GF-D8 (cell line): ENCODE data around the gene SYPL2.

Experiments used
- DNase-seq: peaks from one replicate; lab custom pipeline; 2025; lab: John Stamatoyannopoulos, UW

The SYPL2 gene

GRCh38 chr1:109516872-109517271 lies 50.5 kb downstream of the SYPL2 start:
- DNase-seq: no peak

- DNase-seq: no peak
These were observed 51.0 kb downstream of the SYPL2 start for GRCh38 chr1:109517337-109517736.

- no peak for DNase-seq
These were observed 54.9 kb downstream of the SYPL2 start for GRCh38 chr1:109521002-109521951.

GRCh38 chr1:109522026-109522425 lies 55.7 kb downstream of the SYPL2 start:
- DNase-seq: no peak

GRCh38 chr1:109523706-109524105 lies 57.4 kb downstream of the SYPL2 start:
- DNase-seq: no peak

- DNase-seq: no peak
These were observed 60.9 kb downstream of the SYPL2 start for GRCh38 chr1:109527098-109527811.

- no peak for DNase-seq
These were observed 61.7 kb downstream of the SYPL2 start for GRCh38 chr1:109527846-109528695.

DNA sequence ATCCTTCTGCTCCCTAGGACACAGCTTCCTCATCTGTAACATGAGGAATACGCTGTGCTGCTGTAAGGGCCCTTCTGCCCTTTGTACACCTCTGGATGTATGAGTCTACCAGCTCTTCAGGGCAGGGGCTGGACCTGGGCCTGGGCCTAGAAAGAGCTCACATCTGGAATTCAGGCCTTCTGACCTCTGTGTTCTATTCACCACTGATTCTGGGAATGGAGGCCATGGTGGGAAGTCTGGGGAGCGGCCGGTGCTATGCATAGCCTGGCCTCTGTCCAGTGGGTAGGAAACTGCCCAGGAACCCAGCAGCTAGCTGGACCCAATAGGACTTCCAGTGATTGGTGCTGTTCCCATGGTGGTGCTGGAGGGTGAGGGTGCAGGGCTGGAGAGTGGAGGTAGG lies 62.4 kb downstream of the SYPL2 start:
- no peak for DNase-seq

DNA sequence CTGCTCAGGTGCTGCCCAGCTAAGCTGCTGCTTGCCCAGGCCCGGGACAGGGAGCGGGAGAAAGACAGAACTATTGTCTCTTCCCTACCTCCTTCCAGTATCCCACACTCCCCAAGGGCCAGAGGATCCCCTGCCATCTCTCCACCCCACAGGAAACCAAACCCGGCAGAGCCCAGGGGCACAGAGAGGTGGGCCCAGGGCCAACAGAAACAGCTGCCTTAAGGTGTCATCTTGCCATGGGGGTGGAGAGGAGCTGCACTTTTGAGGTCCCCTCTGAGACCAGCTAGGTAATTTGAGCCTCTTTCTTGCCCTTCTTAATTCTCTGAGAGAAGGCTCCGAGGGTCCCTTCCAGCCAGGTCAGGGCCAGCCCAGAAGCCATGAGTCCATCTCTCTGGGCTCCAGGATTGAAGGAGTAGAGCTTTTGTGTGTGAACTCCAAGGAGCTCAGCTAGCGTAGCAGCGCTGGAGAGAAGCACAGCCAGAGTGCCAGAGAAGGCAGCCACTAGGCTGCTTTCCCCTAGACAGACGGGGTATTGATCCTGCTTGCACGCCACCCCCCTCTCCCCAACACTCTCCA lies 63.6 kb downstream of the SYPL2 start:
- no peak for DNase-seq

DNA sequence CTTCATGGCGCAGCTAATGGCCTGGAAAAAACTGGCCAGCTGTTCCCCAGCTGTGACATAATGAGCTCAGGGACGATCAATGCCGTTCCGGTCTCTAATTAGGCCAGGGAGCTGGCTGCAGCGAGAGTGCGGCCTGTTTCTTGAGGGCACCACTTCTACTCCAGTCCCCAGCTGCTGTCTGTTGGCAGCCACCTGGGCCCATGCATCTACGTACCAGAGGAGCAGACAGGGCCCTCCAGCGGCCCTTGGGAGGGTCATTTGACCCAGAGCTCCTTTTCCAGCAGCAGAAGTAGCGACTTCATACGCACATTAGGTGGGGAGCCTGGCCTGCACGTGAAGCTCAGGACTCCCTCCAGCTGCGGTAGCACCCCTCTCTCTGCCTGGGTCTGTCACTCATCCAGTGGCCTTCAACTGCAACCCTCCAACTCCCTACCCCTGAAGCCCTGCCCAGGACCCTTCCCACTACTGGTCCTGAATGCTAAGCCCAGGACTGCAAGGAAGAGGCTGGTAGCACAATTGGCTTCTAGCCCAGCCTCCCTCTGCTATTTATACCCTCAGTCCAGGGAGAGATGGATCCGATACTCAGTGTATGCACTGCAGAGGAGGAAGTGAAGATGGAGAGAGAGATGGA lies 64.2 kb downstream of the SYPL2 start:
- DNase-seq: no peak

- no peak for DNase-seq
These were observed 65.0 kb downstream of the SYPL2 start for GRCh38 chr1:109531380-109531779.
